ENCODE results near the gene CITED1. TPM values are rescaled to one million over a fixed set of nuclear protein-coding genes. Genes with fewer than 3 reads are reported as not detected.

Gene CITED1
- total RNA-seq, 2 experiments from 2014 or later: 0.49 TPM; not detected in 1

- no peaks in the 10 kb centered on the region for H4K20me1 ChIP-seq (ENCODE audit: insufficient read depth, low read length)
- H3K4me2 ChIP-seq (ENCODE audit: low read length): no peak overlapping the region
- no peaks in the 10 kb centered on the region for H3K9me3 ChIP-seq (ENCODE audit: low read length)
- no peaks in the 10 kb centered on the region for H3K9me2 ChIP-seq (ENCODE audit: insufficient read depth, low read length)
- no peaks in the 10 kb centered on the region for H3K36me3 ChIP-seq (ENCODE audit: insufficient read depth, low read length)
- ChIA-PET POLR2A (interaction anchor here (0.5 kb wide), 1 partner anchor 171 kb away, joined by 3 read pairs; no protein-coding TSS in a partner anchor), CTCF (ENCODE audit: unreplicated experiment) (no interaction called here)
- BruUV-seq (replicated peaks): no TSS peak
- no peak for DNase-seq (ENCODE audit: low spot score)
- TF ChIP-seq CTCF (conservative IDR thresholded peaks at IDR 0.05; ENCODE audit: low read length) (no peak), EZH2phosphoT487 (IDR thresholded peaks at IDR 0.05; ENCODE audit: borderline replicate concordance, low read depth, low read length) (no peak)
- no peaks in the 10 kb centered on the region for H3K4me1 ChIP-seq (ENCODE audit: insufficient read depth, low read length, poor library complexity, severe bottlenecking)
- H3K4me3 ChIP-seq (ENCODE audit: low read depth, low read length, poor library complexity, severe bottlenecking): no peak overlapping the region
- no peak overlapping the region for H2AFZ ChIP-seq (ENCODE audit: low read length)
- H3K79me2 ChIP-seq (ENCODE audit: insufficient read depth, low read depth, low read length): no peaks in the 10 kb centered on the region
- no peak overlapping the region for H3K27ac ChIP-seq (ENCODE audit: low read depth, low read length, poor library complexity, severe bottlenecking)
- intact Hi-C loops (cut with micrococcal nuclease; ENCODE audit: unreplicated experiment): no loop called here
Observed at GRCh38 chrX:72351606-72352334, 46.1 kb upstream of the CITED1 start.

- H3K4me3 ChIP-seq (ENCODE audit: low read depth, low read length, poor library complexity, severe bottlenecking): no peak overlapping the region
- no peak for DNase-seq (ENCODE audit: low spot score)
- no TSS peak for BruUV-seq (replicated peaks)
- H3K79me2 ChIP-seq (ENCODE audit: insufficient read depth, low read depth, low read length): no peaks in the 10 kb centered on the region
- no peak for TF ChIP-seq EZH2phosphoT487 (IDR thresholded peaks at IDR 0.05; ENCODE audit: borderline replicate concordance, low read depth, low read length)
- no peak for TF ChIP-seq CTCF (conservative IDR thresholded peaks at IDR 0.05; ENCODE audit: low read length)
- no peak overlapping the region for H2AFZ ChIP-seq (ENCODE audit: low read length)
- H3K36me3 ChIP-seq (ENCODE audit: insufficient read depth, low read length): no peaks in the 10 kb centered on the region
- no peaks in the 10 kb centered on the region for H3K9me3 ChIP-seq (ENCODE audit: low read length)
- H3K9me2 ChIP-seq (ENCODE audit: insufficient read depth, low read length): no peaks in the 10 kb centered on the region
- ChIA-PET POLR2A (no interaction called here), CTCF (ENCODE audit: unreplicated experiment) (no interaction called here)
- intact Hi-C loops (cut with micrococcal nuclease; ENCODE audit: unreplicated experiment): no loop called here
- no peaks in the 10 kb centered on the region for H3K4me1 ChIP-seq (ENCODE audit: insufficient read depth, low read length, poor library complexity, severe bottlenecking)
- H3K27ac ChIP-seq (ENCODE audit: low read depth, low read length, poor library complexity, severe bottlenecking): no peak overlapping the region
- H3K4me2 ChIP-seq (ENCODE audit: low read length): no peak overlapping the region
- no peaks in the 10 kb centered on the region for H4K20me1 ChIP-seq (ENCODE audit: insufficient read depth, low read length)
Observed at GRCh38 chrX:72349190-72349589, 43.5 kb upstream of the CITED1 start.

GRCh38 chrX:72348247-72348979 lies 42.7 kb upstream of the CITED1 start:
- H3K9me2 ChIP-seq (ENCODE audit: insufficient read depth, low read length): no peaks in the 10 kb centered on the region
- no peaks in the 10 kb centered on the region for H3K36me3 ChIP-seq (ENCODE audit: insufficient read depth, low read length)
- CTCF ChIA-PET (ENCODE audit: unreplicated experiment): no interaction called here
- no peak overlapping the region for H3K4me2 ChIP-seq (ENCODE audit: low read length)
- H2AFZ ChIP-seq (ENCODE audit: low read length): no peak overlapping the region
- intact Hi-C loops (cut with micrococcal nuclease; ENCODE audit: unreplicated experiment): no loop called here
- no peaks in the 10 kb centered on the region for H3K79me2 ChIP-seq (ENCODE audit: insufficient read depth, low read depth, low read length)
- TF ChIP-seq EZH2phosphoT487 (IDR thresholded peaks at IDR 0.05; ENCODE audit: borderline replicate concordance, low read depth, low read length) (no peak), CTCF (conservative IDR thresholded peaks at IDR 0.05; ENCODE audit: low read length) (no peak)
- no peak overlapping the region for H3K4me3 ChIP-seq (ENCODE audit: low read depth, low read length, poor library complexity, severe bottlenecking)
- BruUV-seq (replicated peaks): no TSS peak
- POLR2A ChIA-PET: no interaction called here
- H4K20me1 ChIP-seq (ENCODE audit: insufficient read depth, low read length): no peaks in the 10 kb centered on the region
- no peaks in the 10 kb centered on the region for H3K9me3 ChIP-seq (ENCODE audit: low read length)
- no peak for DNase-seq (ENCODE audit: low spot score)
- H3K4me1 ChIP-seq (ENCODE audit: insufficient read depth, low read length, poor library complexity, severe bottlenecking): no peaks in the 10 kb centered on the region
- H3K27ac ChIP-seq (ENCODE audit: low read depth, low read length, poor library complexity, severe bottlenecking): no peak overlapping the region
